Brain microvascular endothelial cell (primary cell): ENCODE data around the gene VPS33A.

Experiments used
- DNase-seq: peaks from one replicate; pipeline ENCODE4 v3.0.0-alpha.2; 2020
- H3K27ac ChIP-seq: fragments of 250-450 bp; sonication (Bioruptor Pico); 2 replicates; pipeline ENCODE4 v1.5.1; 2020; ENCODE audit warnings: mild to moderate bottlenecking, moderate library complexity
- H3K27me3 ChIP-seq: fragments of 250-450 bp; sonication (Bioruptor Pico); replicated peaks from 2 replicates; pipeline ENCODE4 v1.5.1; 2020; ENCODE audit warnings: mild to moderate bottlenecking
- H3K36me3 ChIP-seq: fragments of 250-450 bp; sonication (Bioruptor Pico); replicated peaks from 2 replicates; pipeline ENCODE4 v1.5.1; 2020; ENCODE audit warnings: mild to moderate bottlenecking
- H3K4me3 ChIP-seq: 2 replicates; pipeline ENCODE4 v1.5.1; 2011; ENCODE audit warnings: low read depth, mild to moderate bottlenecking, control low read depth, low read length, moderate library complexity
- in situ Hi-C: cut with HindIII; loops from 2 replicates; pipeline ENCODE4 v1.10.0; 2017; ENCODE audit warnings: low sequenced_read_pairs, low pct_ligation_motif_present
- TF ChIP-seq, protein P1 (sequence below): IDR thresholded peaks from 2 replicates; pipeline ENCODE4 v1.5.1; 2011; ENCODE audit warnings: low read depth, mild to moderate bottlenecking, moderate library complexity, low read length, control low read depth, inconsistent platforms; ENCODE audit errors: missing control alignments

Gene VPS33A

GRCh38 chr12:122295877-122296276 lies 29.6 kb upstream of the VPS33A start:
- Histone ChIP-seq H3K27ac (no peak overlapping the region), H3K27me3 (no peaks in the 10 kb centered on the region), H3K4me3 (no peak overlapping the region), H3K36me3 (peaks cover 9% of the 10 kb centered on the region)
- DNase-seq: no peak
- in situ Hi-C loops: no loop called here
- TF ChIP-seq, protein P1, sequence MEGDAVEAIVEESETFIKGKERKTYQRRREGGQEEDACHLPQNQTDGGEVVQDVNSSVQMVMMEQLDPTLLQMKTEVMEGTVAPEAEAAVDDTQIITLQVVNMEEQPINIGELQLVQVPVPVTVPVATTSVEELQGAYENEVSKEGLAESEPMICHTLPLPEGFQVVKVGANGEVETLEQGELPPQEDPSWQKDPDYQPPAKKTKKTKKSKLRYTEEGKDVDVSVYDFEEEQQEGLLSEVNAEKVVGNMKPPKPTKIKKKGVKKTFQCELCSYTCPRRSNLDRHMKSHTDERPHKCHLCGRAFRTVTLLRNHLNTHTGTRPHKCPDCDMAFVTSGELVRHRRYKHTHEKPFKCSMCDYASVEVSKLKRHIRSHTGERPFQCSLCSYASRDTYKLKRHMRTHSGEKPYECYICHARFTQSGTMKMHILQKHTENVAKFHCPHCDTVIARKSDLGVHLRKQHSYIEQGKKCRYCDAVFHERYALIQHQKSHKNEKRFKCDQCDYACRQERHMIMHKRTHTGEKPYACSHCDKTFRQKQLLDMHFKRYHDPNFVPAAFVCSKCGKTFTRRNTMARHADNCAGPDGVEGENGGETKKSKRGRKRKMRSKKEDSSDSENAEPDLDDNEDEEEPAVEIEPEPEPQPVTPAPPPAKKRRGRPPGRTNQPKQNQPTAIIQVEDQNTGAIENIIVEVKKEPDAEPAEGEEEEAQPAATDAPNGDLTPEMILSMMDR: no peak

GRCh38 chr12:122293081-122293480 lies 26.8 kb upstream of the VPS33A start:
- peaks cover 7% of the 10 kb centered on the region for H3K36me3 ChIP-seq
- TF ChIP-seq, protein P1: no peak
- DNase-seq: no peak

DNA sequence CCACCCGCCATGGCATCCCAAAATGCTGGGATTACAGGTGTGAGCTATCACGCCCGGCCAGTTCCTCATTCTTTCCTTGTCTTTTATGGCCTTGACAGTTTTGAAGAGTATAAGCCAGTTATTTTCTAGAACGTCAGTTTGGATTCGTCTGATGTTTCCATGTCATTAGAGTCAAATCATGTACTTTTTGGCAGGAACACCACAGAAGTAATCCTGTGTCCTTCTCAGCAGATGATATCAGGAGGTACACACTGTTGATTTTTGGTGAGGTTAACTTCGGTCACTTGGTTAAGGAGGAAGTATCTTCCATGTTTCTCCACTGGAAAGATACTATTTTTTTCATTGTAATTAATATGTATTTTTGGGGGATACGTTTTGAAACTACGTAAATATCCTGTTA lies 25.1 kb upstream of the VPS33A start:
- Histone ChIP-seq H3K27ac (no peak overlapping the region), H3K36me3 (peaks cover 4% of the 10 kb centered on the region), H3K4me3 (no peak overlapping the region), H3K27me3 (no peaks in the 10 kb centered on the region)
- no peak for DNase-seq
- TF ChIP-seq, protein P1: no peak
- in situ Hi-C loops: no loop called here

More at GRCh38 chr12:122293081-122293480, 26.8 kb upstream of the VPS33A start:
- Histone ChIP-seq H3K27me3 (no peaks in the 10 kb centered on the region), H3K4me3 (no peak overlapping the region), H3K27ac (no peak overlapping the region)
- in situ Hi-C loops: no loop called here

- no peaks in the 10 kb centered on the region for H3K27me3 ChIP-seq
- H3K27ac ChIP-seq: no peak overlapping the region
- in situ Hi-C loops: no loop called here
- no peak overlapping the region for H3K4me3 ChIP-seq
- H3K36me3 ChIP-seq: peaks cover 8% of the 10 kb centered on the region
- DNase-seq: no peak
- TF ChIP-seq, protein P1: no peak
Measured at GRCh38 chr12:122283680-122284079, 17.4 kb upstream of the VPS33A start.

- no peaks in the 10 kb centered on the region for H3K27me3 ChIP-seq
- peak; percentile 52 for DNase-seq
- H3K27ac ChIP-seq: no peak overlapping the region
- no peak overlapping the region for H3K4me3 ChIP-seq
- TF ChIP-seq, protein P1: no peak
- in situ Hi-C loops: no loop called here
- peaks cover 6% of the 10 kb centered on the region for H3K36me3 ChIP-seq
Measured at GRCh38 chr12:122282061-122282460, 15.8 kb upstream of the VPS33A start.

DNA sequence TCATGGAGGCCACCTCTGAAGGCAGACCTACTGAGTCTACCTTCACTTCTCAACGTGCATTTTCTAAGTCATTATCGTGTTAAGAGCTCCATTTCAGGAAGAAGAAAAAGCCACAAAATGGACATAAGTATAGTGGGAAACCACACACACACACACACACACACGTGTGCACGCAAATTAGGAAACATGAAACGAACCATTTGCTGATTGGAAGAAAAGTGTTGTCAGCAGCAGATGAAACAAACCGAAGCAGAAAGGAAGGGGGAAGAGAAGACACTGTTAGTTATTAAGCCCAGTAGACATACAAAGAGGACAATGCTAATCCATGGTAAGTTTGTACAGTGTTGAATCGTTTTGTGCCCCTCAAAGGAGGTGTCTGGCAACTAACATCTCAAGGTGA lies 9.9 kb upstream of the VPS33A start:
- Histone ChIP-seq H3K36me3 (peaks cover 25% of the 10 kb centered on the region), H3K4me3 (no peak overlapping the region), H3K27me3 (no peaks in the 10 kb centered on the region), H3K27ac (no peak overlapping the region)
- no peak for DNase-seq
- in situ Hi-C loops: no loop called here
- TF ChIP-seq, protein P1: no peak
